ENCODE data around the gene B3GNT9. TPM values are rescaled to one million over a fixed set of nuclear protein-coding genes. Genes with fewer than 3 reads are reported as not detected.

The B3GNT9 gene
- total RNA-seq, 4 donors from 2014 or later, result 2.5 to 4.0 (median 3.5) TPM

- DNase-seq, result peak in 2 of 3 donors; percentile 58 to 60
- no peaks in the 10 kb centered on the region for H3K27me3 ChIP-seq
- H3K36me3 ChIP-seq, result no peaks in the 10 kb centered on the region
- no peak for TF ChIP-seq CTCF (IDR thresholded peaks at IDR 0.05)
- TF ChIP-seq POLR2A (IDR thresholded peaks at IDR 0.05), result no peak
- peaks cover 7 to 39% (median 13%) of the 10 kb centered on the region in 4 donors for H3K4me1 ChIP-seq
- no peaks in the 10 kb centered on the region for H3K9me3 ChIP-seq
- H3K27ac ChIP-seq, result no peak overlapping the region
- no peak overlapping the region for H3K4me3 ChIP-seq
Measured at GRCh38 chr16:67156143-67156844, 5.5 kb upstream of the B3GNT9 start.

GRCh38 chr16:67155295-67156142 lies 4.7 kb upstream of the B3GNT9 start:
- peak; percentile 55 to 88 (median 85) for DNase-seq
- H3K4me3 ChIP-seq, result peak overlapping the region in 3 of 4 donors; percentile 15 to 46 (median 29)
- TF ChIP-seq CTCF (IDR thresholded peaks at IDR 0.05) (peak; percentile 96 to 99 (median 98)), POLR2A (IDR thresholded peaks at IDR 0.05) (no peak)
- no peaks in the 10 kb centered on the region for H3K27me3 ChIP-seq
- no peak overlapping the region for H3K27ac ChIP-seq
- H3K4me1 ChIP-seq, result peaks cover 7 to 43% (median 16%) of the 10 kb centered on the region in 4 donors
- H3K9me3 ChIP-seq, result no peaks in the 10 kb centered on the region
- no peaks in the 10 kb centered on the region for H3K36me3 ChIP-seq

GRCh38 chr16:67154578-67155294 lies 3.9 kb upstream of the B3GNT9 start:
- peak overlapping the region in 3 of 4 donors; percentile 15 to 46 (median 29) for H3K4me3 ChIP-seq
- H3K4me1 ChIP-seq, result peaks cover 7 to 51% (median 16%) of the 10 kb centered on the region in 4 donors
- TF ChIP-seq CTCF (IDR thresholded peaks at IDR 0.05), result no peak
- no peak for TF ChIP-seq POLR2A (IDR thresholded peaks at IDR 0.05)
- no peaks in the 10 kb centered on the region for H3K9me3 ChIP-seq
- no peak overlapping the region for H3K27ac ChIP-seq
- no peaks in the 10 kb centered on the region for H3K27me3 ChIP-seq
- H3K36me3 ChIP-seq, result no peaks in the 10 kb centered on the region
- DNase-seq, result no peak

- Histone ChIP-seq H3K27ac (peak overlapping the region in 3 of 4 donors; percentile 71 to 87 (median 73)), H3K4me3 (peak overlapping the region in 1 of 4 donors; percentile 57), H3K36me3 (peaks cover 0 to 13% (median 0%) of the 10 kb centered on the region in 3 donors), H3K9me3 (no peaks in the 10 kb centered on the region), H3K4me1 (peaks cover 4 to 39% (median 12%) of the 10 kb centered on the region in 4 donors), H3K27me3 (no peaks in the 10 kb centered on the region)
- no peak for DNase-seq
- no peak for TF ChIP-seq CTCF (IDR thresholded peaks at IDR 0.05)
- no peak for TF ChIP-seq POLR2A (IDR thresholded peaks at IDR 0.05)
Measured at GRCh38 chr16:67151431-67152097, 766 bp upstream of the B3GNT9 start.
